GM15510 (cell line): ENCODE results near the gene GMDS.

Experiments
- POLR2A ChIP-seq: IDR thresholded peaks from 3 replicates; pipeline ENCODE4 v1.6.1; 2011; ENCODE audit warnings: borderline replicate concordance; ENCODE audit not compliant: insufficient read length; ENCODE audit errors: extremely low read depth

GMDS gene

DNA sequence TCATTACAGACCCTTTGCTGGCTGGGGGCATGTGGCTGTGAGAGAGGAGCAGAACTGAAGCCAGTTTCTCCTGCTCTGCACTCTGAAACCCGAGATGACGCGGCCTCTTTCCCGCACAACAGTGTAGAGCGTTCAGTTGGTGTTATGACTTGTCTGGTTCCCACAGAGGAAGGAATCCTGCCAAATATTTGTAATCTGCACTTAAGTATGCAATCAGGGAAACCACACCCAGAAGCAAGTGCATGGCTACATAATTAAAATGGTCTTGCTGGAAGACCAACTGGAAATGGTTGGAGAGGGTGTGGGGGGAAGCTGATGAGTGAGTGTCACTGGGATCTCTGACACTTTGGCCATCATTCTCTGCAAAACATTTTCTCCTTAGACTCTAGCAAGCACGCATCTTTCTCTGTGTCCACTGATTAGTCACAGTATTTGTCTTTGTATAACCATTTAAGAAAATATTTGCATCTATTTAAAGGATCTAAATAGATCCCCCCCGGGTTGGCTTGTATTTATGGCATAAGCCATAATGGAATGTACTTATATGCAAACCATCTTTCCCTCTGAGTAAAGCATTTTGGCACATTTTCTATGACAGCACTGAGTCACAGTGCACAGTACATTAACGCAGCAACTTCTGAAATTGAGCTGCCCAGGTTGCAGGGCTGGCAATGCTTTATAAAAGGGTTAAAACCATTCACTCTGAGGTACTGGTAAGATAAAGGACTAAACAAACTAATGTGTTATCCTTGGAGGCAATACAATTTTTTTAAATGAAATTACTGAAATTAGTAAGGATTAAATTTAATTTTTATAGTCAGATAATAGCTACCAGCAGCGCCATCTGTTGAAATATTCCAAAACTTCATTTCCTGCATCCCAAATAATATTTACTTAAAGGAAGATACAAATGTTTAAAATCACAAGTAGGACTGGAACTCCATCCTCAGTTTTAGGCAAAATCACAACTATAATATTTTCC, 559.0 kb downstream of the GMDS start:
- TF ChIP-seq POLR2A: no peak

DNA sequence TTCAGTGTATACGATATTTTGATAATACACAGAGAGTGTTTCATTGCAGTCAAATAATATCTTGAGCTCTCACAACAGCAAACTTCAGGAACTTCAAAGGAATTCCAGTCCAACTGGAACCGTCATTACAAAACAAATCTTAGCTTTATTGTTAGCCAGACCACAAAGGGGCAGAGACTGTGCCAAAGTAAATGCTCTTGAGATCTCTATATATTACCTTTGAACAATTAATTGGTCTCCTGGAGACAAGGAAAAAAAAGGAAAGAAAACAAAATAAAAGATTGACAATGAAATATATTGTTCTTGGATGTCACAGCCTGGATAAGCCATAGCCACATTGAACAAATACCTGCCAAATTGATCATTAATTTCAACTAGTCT, 565.7 kb downstream of the GMDS start:
- no peak for TF ChIP-seq POLR2A

GRCh38 chr6:1679031-1679687, 566.2 kb downstream of the GMDS start:
- no peak for TF ChIP-seq POLR2A

- TF ChIP-seq POLR2A: no peak
Measured at GRCh38 chr6:1678201-1678600, 567.2 kb downstream of the GMDS start.

DNA sequence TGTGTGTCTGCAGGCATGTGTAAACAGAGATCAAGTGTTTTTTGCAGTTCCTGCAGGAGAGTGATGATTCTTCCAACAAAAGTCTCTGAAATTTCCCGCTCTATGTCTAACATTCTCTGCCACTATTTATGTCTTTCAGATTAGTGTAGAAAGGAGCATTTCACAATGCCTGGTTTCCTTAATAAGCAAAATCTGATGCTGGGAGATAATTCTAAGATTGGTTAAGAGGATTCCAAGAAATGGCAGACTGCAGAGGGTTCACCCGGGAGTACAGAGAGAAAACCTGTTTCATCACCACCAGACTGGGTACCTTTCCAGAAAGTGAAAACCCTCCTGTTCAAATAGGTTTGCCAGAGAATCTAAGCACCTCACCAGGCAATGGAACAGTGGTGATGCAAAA, 573.0 kb downstream of the GMDS start:
- TF ChIP-seq POLR2A: no peak

DNA sequence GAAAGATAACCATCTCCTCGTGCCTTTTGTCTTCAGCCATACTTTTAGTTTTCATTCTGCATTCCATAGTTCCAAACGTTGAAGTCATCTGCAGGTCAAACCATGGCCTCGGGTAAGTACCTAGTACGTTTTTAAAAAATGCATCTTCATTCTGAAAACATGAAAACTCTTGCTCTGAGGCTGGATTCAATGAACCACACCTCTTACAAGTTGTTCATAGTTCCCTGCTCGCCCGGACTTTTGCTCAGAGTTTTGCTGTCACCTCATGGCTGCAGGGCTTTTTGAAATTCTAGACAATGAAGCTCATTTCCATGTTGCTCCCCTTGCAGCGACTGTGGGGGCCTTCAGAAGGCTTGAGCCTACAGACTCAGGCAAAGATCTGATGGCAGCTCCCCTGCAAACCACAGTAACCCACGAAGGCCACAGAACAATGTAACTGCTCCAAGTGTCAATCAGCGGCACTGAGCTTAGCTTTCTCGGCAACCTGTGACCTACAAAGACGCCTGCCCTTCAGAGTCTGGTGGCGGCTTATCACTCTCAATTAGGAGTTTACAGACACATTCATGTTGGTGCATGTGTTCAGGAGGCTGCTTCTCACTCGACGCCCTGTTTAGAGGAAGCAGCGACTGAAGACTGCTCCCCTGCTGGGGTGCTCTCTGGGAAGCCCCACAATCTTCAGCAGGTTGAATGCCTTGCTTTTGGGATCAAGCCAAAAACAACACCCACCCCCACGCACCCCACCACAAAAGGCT, 574.5 kb downstream of the GMDS start:
- no peak for TF ChIP-seq POLR2A

- TF ChIP-seq POLR2A: no peak
Measured at GRCh38 chr6:1669996-1670395, 575.4 kb downstream of the GMDS start.

DNA sequence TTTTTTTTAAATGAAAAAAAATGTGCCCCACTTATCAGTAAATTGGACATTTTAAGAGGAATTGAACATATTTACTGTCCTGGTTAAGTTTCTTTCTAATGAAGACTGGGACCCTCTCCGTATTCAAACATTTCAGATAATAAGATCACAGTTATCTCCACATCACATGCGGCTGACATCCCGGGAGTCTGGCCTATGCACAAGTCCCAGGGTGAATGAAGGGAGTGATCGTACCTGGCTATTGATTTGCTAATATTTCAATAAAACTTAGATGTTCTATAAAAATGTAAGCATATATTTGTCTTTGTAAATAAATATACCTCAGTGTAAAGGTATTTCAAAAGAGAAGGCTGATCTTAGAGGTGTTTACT, 577.6 kb downstream of the GMDS start:
- no peak for TF ChIP-seq POLR2A

DNA sequence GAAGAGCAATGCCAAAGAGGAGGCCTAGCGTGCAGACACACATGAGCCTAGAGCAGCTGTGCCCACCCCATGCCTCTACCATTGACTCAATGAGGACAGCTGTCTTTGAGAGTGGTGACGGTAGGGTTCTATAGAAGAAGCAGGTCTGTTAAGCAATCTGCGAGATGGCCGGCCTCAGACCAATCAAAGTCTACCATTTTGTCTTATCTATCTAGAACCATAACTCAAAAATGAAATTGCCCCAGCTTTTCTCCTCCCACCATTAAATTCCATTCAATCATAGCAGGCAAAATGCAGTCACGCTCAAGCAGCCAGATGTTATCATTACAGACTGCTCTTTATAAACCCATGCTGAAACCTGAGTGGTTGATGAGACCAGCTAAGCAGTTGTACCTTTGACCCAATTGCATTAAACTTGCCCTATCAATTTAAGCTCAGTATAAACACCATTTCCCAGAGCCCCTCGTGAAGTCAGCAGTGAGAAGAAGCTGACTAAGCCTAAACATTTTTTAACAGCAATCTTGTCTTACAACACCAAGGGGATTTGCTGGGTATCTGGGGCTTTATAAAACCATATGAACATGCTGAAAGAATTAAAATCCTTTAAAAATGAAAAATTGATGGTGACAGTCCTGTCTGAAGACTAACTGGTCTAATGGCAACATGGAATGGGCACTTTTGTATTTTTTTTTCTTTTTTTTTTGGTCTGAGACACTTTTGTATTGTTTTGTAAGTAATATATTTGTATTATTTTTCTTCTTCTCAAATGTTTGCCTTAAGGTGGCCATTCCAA, 578.2 kb downstream of the GMDS start:
- no peak for TF ChIP-seq POLR2A

DNA sequence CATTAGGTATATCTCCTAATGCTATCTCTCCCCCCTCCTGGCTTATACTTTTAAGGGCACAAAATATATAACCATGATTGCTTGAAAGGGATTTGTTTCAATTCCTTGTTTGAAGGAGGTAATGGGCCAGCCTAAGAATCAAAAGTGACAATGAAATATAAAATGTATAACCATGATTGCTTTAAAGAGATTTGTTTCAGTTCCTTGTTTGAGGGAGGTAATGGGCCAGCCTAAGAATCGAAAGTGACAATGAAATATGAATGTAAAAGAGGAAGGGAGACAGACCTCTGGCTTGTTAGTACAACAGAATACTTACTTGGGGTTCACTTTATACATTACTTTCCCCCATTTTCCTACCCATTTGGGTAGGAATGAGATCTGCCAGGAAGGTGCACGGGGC, 580.2 kb downstream of the GMDS start:
- TF ChIP-seq POLR2A: no peak

DNA sequence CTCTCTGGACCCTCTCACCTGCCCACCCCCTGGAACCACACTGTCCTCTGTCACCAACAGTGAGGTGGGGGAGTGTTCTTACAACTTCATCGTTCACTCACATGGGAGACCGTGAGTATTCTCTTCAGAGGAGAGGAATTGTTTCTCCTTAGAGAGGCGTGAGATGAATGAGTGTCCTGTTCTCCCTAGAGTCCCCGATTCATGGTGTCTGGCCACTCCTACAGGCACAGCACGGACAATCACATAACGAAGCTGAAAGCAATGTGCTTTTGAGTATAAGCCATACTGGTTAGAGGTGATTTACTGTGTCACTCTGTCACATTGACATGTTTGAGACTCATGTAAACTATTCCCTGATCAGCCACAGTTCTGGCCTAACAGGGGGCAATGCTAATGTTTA, 581.1 kb downstream of the GMDS start:
- TF ChIP-seq POLR2A: no peak

DNA sequence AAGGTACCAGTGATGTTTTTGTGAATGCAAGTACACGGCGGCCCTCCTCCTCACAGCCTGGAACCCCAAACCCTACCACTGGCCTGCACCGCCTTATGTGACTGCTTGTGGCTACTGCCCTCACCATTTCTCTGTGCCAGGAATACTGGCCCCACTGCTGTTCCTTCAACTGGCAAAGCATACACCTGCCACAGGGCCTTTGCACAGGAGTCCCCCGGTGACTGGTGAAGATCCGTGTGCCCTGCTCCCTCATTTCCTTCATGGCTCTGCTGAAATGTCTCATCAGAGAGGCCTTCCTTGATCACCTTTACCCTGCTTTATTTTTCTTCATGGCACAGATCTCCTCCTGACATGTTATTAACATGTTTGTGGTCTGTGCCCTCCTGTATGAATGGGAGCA, 581.9 kb downstream of the GMDS start:
- TF ChIP-seq POLR2A: no peak

- no peak for TF ChIP-seq POLR2A
Measured at GRCh38 chr6:1662534-1662933, 582.9 kb downstream of the GMDS start.

GRCh38 chr6:1659816-1660215, 585.6 kb downstream of the GMDS start:
- no peak for TF ChIP-seq POLR2A

DNA sequence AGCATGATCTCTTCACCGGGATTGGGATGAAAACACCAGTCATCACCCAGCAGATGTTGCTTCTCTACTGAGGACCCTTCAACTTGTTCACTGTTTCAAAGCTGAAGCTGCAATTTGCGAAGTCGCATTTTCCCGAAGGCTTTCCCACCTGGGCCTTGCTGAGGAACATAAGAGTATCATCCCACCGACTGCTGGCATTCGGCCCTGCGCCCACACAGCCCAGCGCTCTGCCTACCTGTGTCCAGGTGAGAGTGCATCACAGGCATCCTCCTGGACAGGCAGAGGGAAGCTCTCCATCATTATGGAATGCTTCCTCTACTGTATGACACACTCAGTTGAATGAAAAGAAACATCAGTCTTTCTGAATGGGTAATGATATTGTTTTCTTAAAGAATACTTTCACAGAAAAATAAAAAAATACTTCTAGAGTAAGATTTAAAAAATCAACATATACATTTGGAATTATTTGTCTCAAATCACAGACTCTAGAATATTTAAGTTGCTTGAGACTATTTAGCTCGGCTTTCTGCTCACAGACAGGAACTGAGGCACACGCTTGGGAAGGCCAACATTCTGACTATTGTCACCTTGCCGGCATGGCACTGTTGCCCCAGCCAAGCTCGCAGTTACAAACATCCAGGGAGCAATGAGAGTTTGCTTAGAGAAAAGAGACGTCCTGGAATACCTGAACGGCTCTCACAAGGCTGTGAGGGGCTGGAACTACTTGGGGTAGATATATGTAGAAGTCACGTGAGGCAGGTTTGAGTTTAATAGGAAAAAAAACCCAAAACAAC, 587.0 kb downstream of the GMDS start:
- no peak for TF ChIP-seq POLR2A

DNA sequence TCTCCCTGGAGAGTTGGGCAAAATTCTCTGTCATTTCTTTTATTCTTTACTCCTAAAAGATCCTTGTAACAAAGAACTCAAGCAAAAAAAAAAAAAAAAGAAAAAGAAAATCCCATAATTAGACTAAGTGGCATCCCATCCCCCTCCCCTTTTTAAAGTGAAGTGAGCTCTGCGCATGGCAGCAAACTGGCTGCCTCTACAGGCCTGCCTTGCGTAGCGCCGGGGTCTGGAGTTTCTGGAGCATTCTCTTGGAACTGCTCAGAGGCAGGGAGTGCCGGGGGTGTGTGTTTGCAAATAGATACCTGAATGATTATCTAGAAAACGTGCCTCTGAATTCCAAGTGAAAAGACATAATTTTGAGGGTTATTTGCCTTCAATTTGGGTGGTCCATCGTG, 587.6 kb downstream of the GMDS start:
- no peak for TF ChIP-seq POLR2A
